GM19351 (cell line): ENCODE measurements around the gene SIGLEC9.

Source experiments
- ATAC-seq: cut with Tn5 transposase; IDR thresholded peaks from one replicate; pipeline ENCODE4 v1.9.1; 2021; ENCODE audit warnings: mild to moderate bottlenecking, moderate library complexity; ENCODE audit not compliant: unreplicated experiment

Gene SIGLEC9

GRCh38 chr19:51096473-51097165, 28.1 kb upstream of the SIGLEC9 start:
- ATAC-seq, result no peak

GRCh38 chr19:51097166-51097738, 27.5 kb upstream of the SIGLEC9 start:
- ATAC-seq, result no peak

- ATAC-seq, result no peak
These were observed 26.9 kb upstream of the SIGLEC9 start for GRCh38 chr19:51097796-51098195.

GRCh38 chr19:51098365-51099046, 26.2 kb upstream of the SIGLEC9 start:
- ATAC-seq, result no peak

- ATAC-seq, result no peak
These were observed 25.7 kb upstream of the SIGLEC9 start for GRCh38 chr19:51099047-51099382.

GRCh38 chr19:51100601-51101000, 24.1 kb upstream of the SIGLEC9 start:
- ATAC-seq, result no peak

GRCh38 chr19:51101171-51101865, 23.4 kb upstream of the SIGLEC9 start:
- no peak for ATAC-seq

GRCh38 chr19:51102991-51103390, 21.7 kb upstream of the SIGLEC9 start:
- no peak for ATAC-seq

- ATAC-seq, result no peak
These were observed 20.8 kb upstream of the SIGLEC9 start for GRCh38 chr19:51103926-51104341.

- ATAC-seq, result no peak
These were observed 17.2 kb upstream of the SIGLEC9 start for GRCh38 chr19:51107406-51108065.

GRCh38 chr19:51108066-51108804, 16.5 kb upstream of the SIGLEC9 start, which contains the start of gene CTU1:
CTU1 (minus strand) TSS chr19:51108409; CDS start chr19:51104569, 3,840 bp downstream.
- ATAC-seq, result peak; percentile 94

GRCh38 chr19:51108805-51109146, 15.9 kb upstream of the SIGLEC9 start:
- ATAC-seq, result peak; percentile 27

- no peak for ATAC-seq
These were observed 14.1 kb upstream of the SIGLEC9 start for GRCh38 chr19:51110666-51110971.

- ATAC-seq, result no peak
These were observed 13.1 kb upstream of the SIGLEC9 start for GRCh38 chr19:51111606-51112005.

GRCh38 chr19:51114087-51114729, 10.5 kb upstream of the SIGLEC9 start:
- no peak for ATAC-seq

- no peak for ATAC-seq
These were observed 7.9 kb upstream of the SIGLEC9 start for GRCh38 chr19:51116736-51117286.

GRCh38 chr19:51119101-51119500, 5.6 kb upstream of the SIGLEC9 start:
- ATAC-seq, result no peak

- no peak for ATAC-seq
These were observed 5.1 kb upstream of the SIGLEC9 start for GRCh38 chr19:51119611-51120010.

- ATAC-seq, result no peak
These were observed 4.5 kb upstream of the SIGLEC9 start for GRCh38 chr19:51120160-51120559.

GRCh38 chr19:51121257-51121656, 3.4 kb upstream of the SIGLEC9 start:
- no peak for ATAC-seq
